Kidney (tissue), 14 donors: ENCODE results near the gene PHETA1. TPM values are rescaled to one million over a fixed set of nuclear protein-coding genes. Genes with fewer than 3 reads are reported as not detected.

ENCODE experiments used
- DNase-seq, 5 donors: peaks; one replicate each; pipeline ENCODE4 v3.0.0-alpha.2; 2013 to 2020
- FAIRE-seq: peaks from 2 replicates; lab custom pipeline; 2012; peaks lifted over from hg19 to GRCh38; lab: Jason Lieb, UNC
- H3K27ac ChIP-seq, 2 donors: one replicate each; pipeline ENCODE4 v1.7.0; 2013; ENCODE audit warnings: low read depth in 2 of 2, low read length in 2 of 2, inconsistent platforms in 1 of 2
- H3K27me3 ChIP-seq: one replicate; pipeline ENCODE4 v1.7.1; 2013; ENCODE audit warnings: low read length, inconsistent platforms; ENCODE audit not compliant: control insufficient read depth, insufficient read depth
- H3K36me3 ChIP-seq, 3 donors: one replicate each; pipeline versions ENCODE4 v1.7.0 to v1.7.1; 2013; ENCODE audit warnings: low read length in 3 of 3, control low read depth in 1 of 3, inconsistent platforms in 1 of 3; ENCODE audit not compliant: insufficient read depth in 3 of 3, control insufficient read depth in 2 of 3
- H3K4me1 ChIP-seq, 3 donors: one replicate each; pipeline versions ENCODE4 v1.7.0 to v1.7.1; 2013; ENCODE audit warnings: low read length in 3 of 3, inconsistent platforms in 1 of 3, low read depth in 1 of 3; ENCODE audit not compliant: control insufficient read depth in 2 of 3, insufficient read depth in 2 of 3
- H3K4me3 ChIP-seq, 3 donors: one replicate each; pipeline versions ENCODE4 v1.7.0 to v1.8.1; 2013; ENCODE audit warnings: low read length in 3 of 3, control low read depth in 1 of 3, inconsistent platforms in 1 of 3
- H3K9ac ChIP-seq, 3 donors: one replicate each; pipeline versions ENCODE4 v1.7.0 to v1.7.1; 2013; ENCODE audit warnings: low read length in 3 of 3, control low read depth in 1 of 3, inconsistent platforms in 1 of 3
- H3K9me3 ChIP-seq, 3 donors: one replicate each; pipeline versions ENCODE4 v1.7.0 to v1.7.1; 2013; ENCODE audit warnings: low read length in 3 of 3, control low read depth in 1 of 3, inconsistent platforms in 1 of 3; ENCODE audit not compliant: control insufficient read depth in 2 of 3, insufficient read depth in 1 of 3
- intact Hi-C: fragments of 100-400 bp; cut with DNase I; formaldehyde crosslinking; loops from one replicate; pipeline ENCODE4 v1.11.1; 2022
- polyA plus RNA-seq: library from polyadenylated mRNA; stranded (reverse); fragments of 350-450 nt; fragmentation: Illumina TruSeq; extraction: RNeasy Lipid Tissue Mini Kit (QIAGEN cat#74804); gene quantifications from one replicate; pipeline ENCODE4 v1.2.3, GENCODE V29; 2014; ENCODE audit warnings: low read depth, low replicate concordance; ENCODE audit not compliant: insufficient read depth
- total RNA-seq: library from RNA; stranded (reverse); fragmentation: NEBNext Ultra II Directional; extraction: Animal tissue kit (Norgen Biotek cat#: 25700); gene quantifications from one replicate; pipeline ENCODE4 v1.2.1, GENCODE V29; 2021
- TF ChIP-seq, protein P1 (sequence below): IDR thresholded peaks from 3 replicates; pipeline ENCODE4 v1.5.1; 2012; ENCODE audit warnings: mild to moderate bottlenecking, moderate library complexity, borderline replicate concordance; ENCODE audit not compliant: insufficient read depth; ENCODE audit errors: extremely low read depth
- donor health status: control.
- donor health status: control.
- donor health status: control.
- donor health status: control.
- donor health status: control.
- donor health status: DM: yes; HTN: yes; CAD: no.
- donor health status: Normal renal cell carcinoma (clear cell type).

The PHETA1 gene
- total and polyA plus RNA-seq, 2 donors from 2014 or later: 6.3 to 19.0 TPM

DNA sequence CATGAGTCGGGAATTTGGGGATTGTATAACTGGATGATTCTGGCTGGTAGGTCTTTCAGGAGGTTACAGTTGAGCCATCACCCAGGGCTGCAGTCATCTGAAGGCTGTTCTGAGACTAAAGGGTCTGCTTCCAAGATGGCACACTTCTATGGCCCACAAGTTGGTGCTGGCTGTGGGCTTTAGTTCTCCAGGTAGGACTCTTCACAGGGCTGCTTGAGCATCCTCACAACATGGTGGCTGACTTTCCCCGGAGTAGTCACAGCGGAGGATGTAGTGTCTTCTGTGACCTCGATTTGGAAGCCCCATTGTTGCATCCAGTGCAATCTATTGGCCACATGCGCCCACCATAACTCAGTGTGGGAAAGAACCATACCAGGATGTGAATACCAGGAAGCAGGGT is 14.4 kb downstream of the PHETA1 start:
- no peak for DNase-seq
- Histone ChIP-seq H3K27me3 (no peaks in the 10 kb centered on the region), H3K36me3 (no peaks in the 10 kb centered on the region), H3K27ac (no peak overlapping the region), H3K9me3 (no peaks in the 10 kb centered on the region), H3K9ac (no peak overlapping the region), H3K4me1 (no peaks in the 10 kb centered on the region), H3K4me3 (no peak overlapping the region)
- no peak for FAIRE-seq
- TF ChIP-seq, protein P1, sequence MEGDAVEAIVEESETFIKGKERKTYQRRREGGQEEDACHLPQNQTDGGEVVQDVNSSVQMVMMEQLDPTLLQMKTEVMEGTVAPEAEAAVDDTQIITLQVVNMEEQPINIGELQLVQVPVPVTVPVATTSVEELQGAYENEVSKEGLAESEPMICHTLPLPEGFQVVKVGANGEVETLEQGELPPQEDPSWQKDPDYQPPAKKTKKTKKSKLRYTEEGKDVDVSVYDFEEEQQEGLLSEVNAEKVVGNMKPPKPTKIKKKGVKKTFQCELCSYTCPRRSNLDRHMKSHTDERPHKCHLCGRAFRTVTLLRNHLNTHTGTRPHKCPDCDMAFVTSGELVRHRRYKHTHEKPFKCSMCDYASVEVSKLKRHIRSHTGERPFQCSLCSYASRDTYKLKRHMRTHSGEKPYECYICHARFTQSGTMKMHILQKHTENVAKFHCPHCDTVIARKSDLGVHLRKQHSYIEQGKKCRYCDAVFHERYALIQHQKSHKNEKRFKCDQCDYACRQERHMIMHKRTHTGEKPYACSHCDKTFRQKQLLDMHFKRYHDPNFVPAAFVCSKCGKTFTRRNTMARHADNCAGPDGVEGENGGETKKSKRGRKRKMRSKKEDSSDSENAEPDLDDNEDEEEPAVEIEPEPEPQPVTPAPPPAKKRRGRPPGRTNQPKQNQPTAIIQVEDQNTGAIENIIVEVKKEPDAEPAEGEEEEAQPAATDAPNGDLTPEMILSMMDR: no peak
- intact Hi-C loops: no loop called here

- peaks cover 0 to 6% (median 0%) of the 10 kb centered on the region in 3 donors for H3K9me3 ChIP-seq
- no peak overlapping the region for H3K27ac ChIP-seq
- FAIRE-seq (no peak), DNase-seq (no peak)
- TF ChIP-seq, protein P1: no peak
- H3K9ac ChIP-seq: no peak overlapping the region
- H3K27me3 ChIP-seq: no peaks in the 10 kb centered on the region
- no peaks in the 10 kb centered on the region for H3K4me1 ChIP-seq
- no peaks in the 10 kb centered on the region for H3K36me3 ChIP-seq
- intact Hi-C loops: no loop called here
- H3K4me3 ChIP-seq: no peak overlapping the region
Measured at GRCh38 chr12:111353603-111354295, 15.1 kb downstream of the PHETA1 start.

GRCh38 chr12:111353026-111353425 is 15.9 kb downstream of the PHETA1 start:
- no peak for FAIRE-seq
- no peak overlapping the region for H3K9ac ChIP-seq
- no peak overlapping the region for H3K4me3 ChIP-seq
- intact Hi-C loops: no loop called here
- DNase-seq: no peak
- TF ChIP-seq, protein P1: no peak
- H3K27ac ChIP-seq: no peak overlapping the region
- H3K4me1 ChIP-seq: no peaks in the 10 kb centered on the region
- peaks cover 0 to 10% (median 0%) of the 10 kb centered on the region in 3 donors for H3K9me3 ChIP-seq
- H3K27me3 ChIP-seq: no peaks in the 10 kb centered on the region
- no peaks in the 10 kb centered on the region for H3K36me3 ChIP-seq
